HG02763 (cell line): ENCODE measurements around the gene MRPL46.
"Not testable (repeated sequence)": the region's sequence is repeated elsewhere in the genome, so short reads cannot be mapped to it uniquely, and the experiment has no call there.

Experiments used
- ATAC-seq: cut with Tn5 transposase; IDR thresholded peaks from one replicate; pipeline ENCODE4 v1.9.1; 2021; ENCODE audit warnings: mild to moderate bottlenecking, moderate library complexity; ENCODE audit not compliant: unreplicated experiment

MRPL46 gene

GRCh38 chr15:88447741-88448140 is 19.4 kb downstream of the MRPL46 start:
- no peak for ATAC-seq

- no peak for ATAC-seq
These were observed 20.0 kb downstream of the MRPL46 start for GRCh38 chr15:88447206-88447605.

GRCh38 chr15:88441076-88441730 is 26.0 kb downstream of the MRPL46 start:
- ATAC-seq = no peak

- ATAC-seq = no peak
These were observed 27.2 kb downstream of the MRPL46 start for GRCh38 chr15:88440021-88440420.

- no peak for ATAC-seq
These were observed 29.0 kb downstream of the MRPL46 start for GRCh38 chr15:88438181-88438580.

- not testable (repeated sequence) for ATAC-seq
These were observed 33.1 kb downstream of the MRPL46 start for GRCh38 chr15:88434106-88434505.

- ATAC-seq = no peak
These were observed 34.0 kb downstream of the MRPL46 start for GRCh38 chr15:88433046-88433685.

GRCh38 chr15:88431441-88431840 is 35.7 kb downstream of the MRPL46 start:
- no peak for ATAC-seq

- ATAC-seq = no peak
These were observed 37.1 kb downstream of the MRPL46 start for GRCh38 chr15:88430051-88430450.

- ATAC-seq = no peak
These were observed 38.2 kb downstream of the MRPL46 start for GRCh38 chr15:88428805-88429605.

GRCh38 chr15:88428053-88428452 is 39.1 kb downstream of the MRPL46 start:
- ATAC-seq = no peak

GRCh38 chr15:88426304-88426703 is 40.9 kb downstream of the MRPL46 start:
- no peak for ATAC-seq

- ATAC-seq = no peak
These were observed 43.9 kb downstream of the MRPL46 start for GRCh38 chr15:88423331-88423730.

- ATAC-seq = no peak
These were observed 47.4 kb downstream of the MRPL46 start for GRCh38 chr15:88419830-88420229.
